OCI-LY1 (cell line): ENCODE results near the gene NETO2.

Experiments
- H2AFZ ChIP-seq: fragments of 200-600 bp; sonication (generic), shearing (Covaris generic); 2 replicates; pipeline ENCODE4 v1.6.0; 2014; ENCODE audit warnings: antibody characterized with exemption, mild to moderate bottlenecking, low read length
- H3F3A ChIP-seq: fragments of 200-600 bp; sonication (generic), shearing (Covaris generic); 2 replicates; pipeline ENCODE4 v1.6.0; 2014; ENCODE audit warnings: mild to moderate bottlenecking, antibody characterized with exemption, low read length, moderate library complexity; ENCODE audit not compliant: insufficient read depth
- H3K27ac ChIP-seq: fragments of 200-600 bp; sonication (generic); 2 replicates; pipeline ENCODE4 v1.5.1; 2014; ENCODE audit warnings: low read length, mixed run types, mild to moderate bottlenecking, low read depth; ENCODE audit not compliant: poor library complexity, severe bottlenecking
- H3K27me3 ChIP-seq: fragments of 200-600 bp; sonication (generic); 2 replicates; pipeline ENCODE4 v1.6.0; 2014; ENCODE audit warnings: antibody characterized with exemption, mild to moderate bottlenecking, low read length, moderate library complexity; ENCODE audit not compliant: insufficient read depth
- H3K36me3 ChIP-seq: fragments of 200-600 bp; sonication (generic); 2 replicates; pipeline ENCODE4 v1.6.1; 2014; ENCODE audit warnings: mild to moderate bottlenecking, antibody characterized with exemption, low read length, moderate library complexity, mixed read lengths; ENCODE audit not compliant: insufficient read depth
- H3K4me1 ChIP-seq: fragments of 200-600 bp; sonication (generic); 2 replicates; pipeline ENCODE4 v1.5.1; 2014; ENCODE audit warnings: mild to moderate bottlenecking, low read length, moderate library complexity; ENCODE audit not compliant: insufficient read depth, severe bottlenecking
- H3K4me2 ChIP-seq: fragments of 200-600 bp; sonication (generic), shearing (Covaris generic); 2 replicates; pipeline ENCODE4 v1.6.1; 2014; ENCODE audit warnings: low read length
- H3K4me3 ChIP-seq: fragments of 200-600 bp; sonication (generic); 2 replicates; pipeline ENCODE4 v1.5.1; 2014; ENCODE audit warnings: low read length, low read depth, mild to moderate bottlenecking, mixed read lengths; ENCODE audit not compliant: poor library complexity, severe bottlenecking
- H3K79me2 ChIP-seq: fragments of 200-600 bp; shearing (Covaris generic); 2 replicates; pipeline ENCODE4 v1.6.1; 2016; ENCODE audit warnings: mixed run types, low read length, mixed read lengths; ENCODE audit not compliant: insufficient read depth
- H3K9ac ChIP-seq: fragments of 200-600 bp; sonication (generic), shearing (Covaris generic); 2 replicates; pipeline ENCODE4 v1.6.1; 2014; ENCODE audit warnings: mild to moderate bottlenecking, low read length, mixed read lengths
- H3K9me2 ChIP-seq: fragments of 200-600 bp; sonication (generic), shearing (Covaris generic); 2 replicates; pipeline ENCODE4 v1.6.1; 2014; ENCODE audit warnings: low read depth, mild to moderate bottlenecking, low read length, mixed read lengths
- H3K9me3 ChIP-seq: fragments of 200-600 bp; shearing (Covaris generic); 2 replicates; pipeline ENCODE4 v1.6.1; 2014; ENCODE audit warnings: low read length, mixed read lengths
- H4K20me1 ChIP-seq: fragments of 200-600 bp; sonication (generic), shearing (Covaris generic); 2 replicates; pipeline ENCODE4 v1.6.0; 2016; ENCODE audit warnings: mild to moderate bottlenecking, low read length; ENCODE audit not compliant: insufficient read depth
- CTCF ChIP-seq: fragments of 200-600 bp; sonication (generic), shearing (Covaris generic); IDR thresholded peaks from 2 replicates; pipeline ENCODE4 v1.5.1; 2017; ENCODE audit warnings: mild to moderate bottlenecking, antibody characterized with exemption, low read length, moderate library complexity, mixed read lengths
- EZH2 ChIP-seq: fragments of 200-600 bp; sonication (generic), shearing (Covaris generic); IDR thresholded peaks from 2 replicates; pipeline ENCODE4 v1.8.0; 2017; ENCODE audit warnings: borderline replicate concordance, mixed run types, mild to moderate bottlenecking, antibody characterized with exemption, low read length, moderate library complexity, mixed read lengths

NETO2 gene

GRCh38 chr16:47081115-47081514 lies 62.6 kb downstream of the NETO2 start:
- H3K4me2 ChIP-seq: no peak overlapping the region
- TF ChIP-seq CTCF (no peak), EZH2 (no peak)
- no peak overlapping the region for H3K4me3 ChIP-seq
- H4K20me1 ChIP-seq: no peaks in the 10 kb centered on the region
- H3K9me2 ChIP-seq: no peaks in the 10 kb centered on the region
- no peaks in the 10 kb centered on the region for H3K79me2 ChIP-seq
- peaks cover 11% of the 10 kb centered on the region; the same call in 1 of the 2 replicates for H3K36me3 ChIP-seq
- H3K27ac ChIP-seq: no peak overlapping the region
- H3K9me3 ChIP-seq: no peaks in the 10 kb centered on the region
- H3F3A ChIP-seq: no peaks in the 10 kb centered on the region
- H3K9ac ChIP-seq: no peak overlapping the region
- no peak overlapping the region for H2AFZ ChIP-seq
- no peaks in the 10 kb centered on the region for H3K27me3 ChIP-seq
- H3K4me1 ChIP-seq: no peaks in the 10 kb centered on the region

- Histone ChIP-seq H3K27me3 (no peaks in the 10 kb centered on the region), H4K20me1 (no peaks in the 10 kb centered on the region), H2AFZ (no peak overlapping the region), H3K79me2 (no peaks in the 10 kb centered on the region), H3F3A (no peaks in the 10 kb centered on the region), H3K27ac (no peak overlapping the region), H3K9ac (no peak overlapping the region), H3K9me2 (no peaks in the 10 kb centered on the region), H3K4me1 (no peaks in the 10 kb centered on the region), H3K4me3 (no peak overlapping the region), H3K4me2 (no peak overlapping the region), H3K9me3 (no peaks in the 10 kb centered on the region), H3K36me3 (peaks cover 11% of the 10 kb centered on the region; the same call in 1 of the 2 replicates)
- TF ChIP-seq CTCF (no peak), EZH2 (no peak)
Measured at GRCh38 chr16:47079860-47080259, 63.9 kb downstream of the NETO2 start.

GRCh38 chr16:47073223-47074155 lies 70.3 kb downstream of the NETO2 start:
- Histone ChIP-seq H3K9ac (no peak overlapping the region), H4K20me1 (no peaks in the 10 kb centered on the region), H3K27ac (no peak overlapping the region), H3K4me1 (no peaks in the 10 kb centered on the region), H2AFZ (no peak overlapping the region), H3K9me2 (no peaks in the 10 kb centered on the region), H3F3A (no peaks in the 10 kb centered on the region), H3K27me3 (no peaks in the 10 kb centered on the region), H3K4me2 (no peak overlapping the region), H3K4me3 (no peak overlapping the region), H3K36me3 (no peaks in the 10 kb centered on the region), H3K9me3 (no peaks in the 10 kb centered on the region), H3K79me2 (no peaks in the 10 kb centered on the region)
- TF ChIP-seq EZH2 (no peak), CTCF (no peak)
